ENCODE results near the gene SPTAN1.

Gene SPTAN1

GRCh38 chr9:128600099-128600498, 47.7 kb downstream of the SPTAN1 start:
- Mint-ChIP-seq H3K4me1 (ENCODE audit: low read depth) (peaks cover 9% of the 10 kb centered on the region), H3K36me3 (ENCODE audit: low read depth) (peaks cover 88% of the 10 kb centered on the region), H3K27ac (peak overlapping the region; percentile 78), H3K9me3 (no peaks in the 10 kb centered on the region), H3K27me3 (no peaks in the 10 kb centered on the region), H3K4me3 (no peak overlapping the region)
- DNase-seq, result no peak

- peaks cover 81% of the 10 kb centered on the region for H3K36me3 Mint-ChIP-seq (ENCODE audit: low read depth)
- no peak overlapping the region for H3K4me3 Mint-ChIP-seq
- peak overlapping the region; percentile 19 for H3K27ac Mint-ChIP-seq
- no peaks in the 10 kb centered on the region for H3K9me3 Mint-ChIP-seq
- no peak for DNase-seq
- no peaks in the 10 kb centered on the region for H3K27me3 Mint-ChIP-seq
- H3K4me1 Mint-ChIP-seq (ENCODE audit: low read depth), result peaks cover 9% of the 10 kb centered on the region
Observed at GRCh38 chr9:128603697-128604096, 51.3 kb downstream of the SPTAN1 start.

- Mint-ChIP-seq H3K4me3 (no peak overlapping the region), H3K4me1 (ENCODE audit: low read depth) (no peaks in the 10 kb centered on the region), H3K36me3 (ENCODE audit: low read depth) (peaks cover 89% of the 10 kb centered on the region), H3K27me3 (no peaks in the 10 kb centered on the region), H3K9me3 (no peaks in the 10 kb centered on the region), H3K27ac (no peak overlapping the region)
- DNase-seq, result no peak
Observed at GRCh38 chr9:128607642-128608350, 55.4 kb downstream of the SPTAN1 start.

GRCh38 chr9:128610897-128611296, 58.5 kb downstream of the SPTAN1 start:
- Mint-ChIP-seq H3K27me3 (no peaks in the 10 kb centered on the region), H3K9me3 (no peaks in the 10 kb centered on the region), H3K36me3 (ENCODE audit: low read depth) (peaks cover 94% of the 10 kb centered on the region), H3K27ac (no peak overlapping the region), H3K4me3 (no peak overlapping the region), H3K4me1 (ENCODE audit: low read depth) (no peaks in the 10 kb centered on the region)
- no peak for DNase-seq

GRCh38 chr9:128611600-128612394, 59.4 kb downstream of the SPTAN1 start:
- Mint-ChIP-seq H3K27me3 (no peaks in the 10 kb centered on the region), H3K4me1 (ENCODE audit: low read depth) (no peaks in the 10 kb centered on the region), H3K27ac (peak overlapping the region; percentile 34), H3K4me3 (no peak overlapping the region), H3K36me3 (ENCODE audit: low read depth) (peaks cover 96% of the 10 kb centered on the region), H3K9me3 (no peaks in the 10 kb centered on the region)
- DNase-seq, result no peak

GRCh38 chr9:128614728-128615127, 62.3 kb downstream of the SPTAN1 start:
- peaks cover 95% of the 10 kb centered on the region for H3K36me3 Mint-ChIP-seq (ENCODE audit: low read depth)
- no peak overlapping the region for H3K4me3 Mint-ChIP-seq
- DNase-seq, result no peak
- H3K27ac Mint-ChIP-seq, result no peak overlapping the region
- no peaks in the 10 kb centered on the region for H3K9me3 Mint-ChIP-seq
- no peaks in the 10 kb centered on the region for H3K27me3 Mint-ChIP-seq
- no peaks in the 10 kb centered on the region for H3K4me1 Mint-ChIP-seq (ENCODE audit: low read depth)

GRCh38 chr9:128615571-128615970, 63.2 kb downstream of the SPTAN1 start:
- H3K27ac Mint-ChIP-seq, result no peak overlapping the region
- peaks cover 95% of the 10 kb centered on the region for H3K36me3 Mint-ChIP-seq (ENCODE audit: low read depth)
- DNase-seq, result no peak
- H3K27me3 Mint-ChIP-seq, result no peaks in the 10 kb centered on the region
- H3K9me3 Mint-ChIP-seq, result no peaks in the 10 kb centered on the region
- H3K4me3 Mint-ChIP-seq, result no peak overlapping the region
- H3K4me1 Mint-ChIP-seq (ENCODE audit: low read depth), result no peaks in the 10 kb centered on the region

GRCh38 chr9:128617943-128618342, 65.6 kb downstream of the SPTAN1 start:
- H3K27me3 Mint-ChIP-seq, result no peaks in the 10 kb centered on the region
- no peaks in the 10 kb centered on the region for H3K9me3 Mint-ChIP-seq
- H3K27ac Mint-ChIP-seq, result no peak overlapping the region
- no peak overlapping the region for H3K4me3 Mint-ChIP-seq
- H3K36me3 Mint-ChIP-seq (ENCODE audit: low read depth), result peaks cover 92% of the 10 kb centered on the region
- no peak for DNase-seq
- H3K4me1 Mint-ChIP-seq (ENCODE audit: low read depth), result no peaks in the 10 kb centered on the region

- H3K4me1 Mint-ChIP-seq (ENCODE audit: low read depth), result no peaks in the 10 kb centered on the region
- peaks cover 87% of the 10 kb centered on the region for H3K36me3 Mint-ChIP-seq (ENCODE audit: low read depth)
- peak overlapping the region; percentile 52 for H3K27ac Mint-ChIP-seq
- no peak overlapping the region for H3K4me3 Mint-ChIP-seq
- no peaks in the 10 kb centered on the region for H3K27me3 Mint-ChIP-seq
- no peak for DNase-seq
- no peaks in the 10 kb centered on the region for H3K9me3 Mint-ChIP-seq
Observed at GRCh38 chr9:128619127-128619526, 66.7 kb downstream of the SPTAN1 start.

GRCh38 chr9:128619779-128620178, 67.4 kb downstream of the SPTAN1 start:
- Mint-ChIP-seq H3K36me3 (ENCODE audit: low read depth) (peaks cover 87% of the 10 kb centered on the region), H3K9me3 (no peaks in the 10 kb centered on the region), H3K27me3 (no peaks in the 10 kb centered on the region), H3K4me1 (ENCODE audit: low read depth) (no peaks in the 10 kb centered on the region), H3K4me3 (no peak overlapping the region), H3K27ac (no peak overlapping the region)
- DNase-seq, result no peak

GRCh38 chr9:128621730-128622455, 69.5 kb downstream of the SPTAN1 start:
- Mint-ChIP-seq H3K4me3 (no peak overlapping the region), H3K9me3 (no peaks in the 10 kb centered on the region), H3K27me3 (no peaks in the 10 kb centered on the region), H3K36me3 (ENCODE audit: low read depth) (peaks cover 90% of the 10 kb centered on the region), H3K27ac (peak overlapping the region; percentile 73), H3K4me1 (ENCODE audit: low read depth) (no peaks in the 10 kb centered on the region)
- no peak for DNase-seq

- peak overlapping the region; percentile 62 for H3K27ac Mint-ChIP-seq
- H3K9me3 Mint-ChIP-seq, result no peaks in the 10 kb centered on the region
- H3K4me3 Mint-ChIP-seq, result no peak overlapping the region
- H3K4me1 Mint-ChIP-seq (ENCODE audit: low read depth), result no peaks in the 10 kb centered on the region
- no peak for DNase-seq
- no peaks in the 10 kb centered on the region for H3K27me3 Mint-ChIP-seq
- peaks cover 91% of the 10 kb centered on the region for H3K36me3 Mint-ChIP-seq (ENCODE audit: low read depth)
Observed at GRCh38 chr9:128624566-128624965, 72.2 kb downstream of the SPTAN1 start.

- H3K27ac Mint-ChIP-seq, result no peak overlapping the region
- no peaks in the 10 kb centered on the region for H3K9me3 Mint-ChIP-seq
- no peaks in the 10 kb centered on the region for H3K4me1 Mint-ChIP-seq (ENCODE audit: low read depth)
- peaks cover 91% of the 10 kb centered on the region for H3K36me3 Mint-ChIP-seq (ENCODE audit: low read depth)
- no peaks in the 10 kb centered on the region for H3K27me3 Mint-ChIP-seq
- no peak overlapping the region for H3K4me3 Mint-ChIP-seq
- no peak for DNase-seq
Observed at GRCh38 chr9:128625391-128626146, 73.2 kb downstream of the SPTAN1 start.

- no peaks in the 10 kb centered on the region for H3K27me3 Mint-ChIP-seq
- peak overlapping the region; percentile 29 for H3K27ac Mint-ChIP-seq
- H3K4me1 Mint-ChIP-seq (ENCODE audit: low read depth), result no peaks in the 10 kb centered on the region
- no peaks in the 10 kb centered on the region for H3K9me3 Mint-ChIP-seq
- H3K36me3 Mint-ChIP-seq (ENCODE audit: low read depth), result peaks cover 90% of the 10 kb centered on the region
- no peak for DNase-seq
- H3K4me3 Mint-ChIP-seq, result no peak overlapping the region
Observed at GRCh38 chr9:128626181-128626580, 73.8 kb downstream of the SPTAN1 start.
